Endothelial cell of umbilical vein (primary cell): Measurements from ENCODE around the gene DUS1L. TPM values are rescaled to one million over a fixed set of nuclear protein-coding genes. Genes with fewer than 3 reads are reported as not detected.

Source experiments
- BruUV-seq: library from RNA; stranded (reverse); fragments of 400-500 nt; replicated peaks from 2 replicates; lab custom pipeline; 2021; lab: Mats Ljungman, UMichigan
- CTCF ChIA-PET: fragments of 300-600, 350-600 bp; sonication (Branson Sonifier 250); formaldehyde crosslinking; loops from one replicate; lab custom pipeline; 2021; ENCODE audit warnings: antibody characterized with exemption, inconsistent platforms; lab: Charles Lee
- POLR2A ChIA-PET: fragments of 300-600, 350-600 bp; sonication (Branson Sonifier 250); formaldehyde crosslinking; loops from one replicate; lab custom pipeline; 2021; ENCODE audit warnings: antibody characterized with exemption, inconsistent platforms; lab: Charles Lee
- DNase-seq: peaks from one replicate; pipeline ENCODE4 v3.0.0-alpha.2; 2011; ENCODE audit warnings: low read depth, low spot score
- FAIRE-seq: peaks from 2 replicates; lab custom pipeline; 2011; peaks lifted over from hg19 to GRCh38; lab: Jason Lieb, UNC
- H2AFZ ChIP-seq: 2 replicates; pipeline ENCODE4 v1.6.0; 2012; ENCODE audit warnings: low read depth, low read length, control low read depth, inconsistent platforms
- H3K27ac ChIP-seq: 2 replicates; pipeline ENCODE4 v1.5.1; 2011; ENCODE audit warnings: low read depth, mild to moderate bottlenecking, control low read depth, low read length, moderate library complexity; ENCODE audit not compliant: insufficient read depth
- H3K27me3 ChIP-seq, 2 experiments: 2 replicates each; pipeline versions ENCODE4 v1.6.0 to v1.6.1; 2011; ENCODE audit warnings: low read length in 2 of 2, mixed read lengths in 1 of 2; ENCODE audit not compliant: control insufficient read depth in 2 of 2, insufficient read depth in 2 of 2
- H3K36me3 ChIP-seq, 2 experiments: 2 replicates in 1 of 2; 3 replicates in 1 of 2; pipeline ENCODE4 v1.5.1; 2011; ENCODE audit warnings: low read length in 2 of 2, mild to moderate bottlenecking in 1 of 2, moderate library complexity in 1 of 2; ENCODE audit not compliant: control insufficient read depth in 2 of 2, insufficient read depth in 2 of 2; ENCODE audit errors: extremely low read depth in 1 of 2
- H3K4me1 ChIP-seq: 3 replicates; pipeline ENCODE4 v1.5.1; 2011; ENCODE audit warnings: mild to moderate bottlenecking, low read length; ENCODE audit not compliant: control insufficient read depth, insufficient read depth; ENCODE audit errors: extremely low read depth
- H3K4me2 ChIP-seq: 2 replicates; pipeline ENCODE4 v1.6.1; 2011; ENCODE audit warnings: low read length, control low read depth, mixed read lengths; ENCODE audit not compliant: insufficient read depth
- H3K4me3 ChIP-seq, 3 experiments: fragments of 200-600 bp in 1 of 3; sonication (generic), shearing (Covaris generic) in 1 of 3; replicated peaks in 1 of 3; 2 replicates each; pipeline ENCODE4 v1.5.1; 2011 to 2016; ENCODE audit warnings: control low read depth in 3 of 3, low read length in 3 of 3, mild to moderate bottlenecking in 2 of 3, inconsistent platforms in 1 of 3, low read depth in 1 of 3, moderate library complexity in 1 of 3; ENCODE audit not compliant: insufficient read depth in 1 of 3
- H3K79me2 ChIP-seq: 2 replicates; pipeline ENCODE4 v1.6.0; 2012; ENCODE audit warnings: low read length, inconsistent platforms; ENCODE audit not compliant: control insufficient read depth, insufficient read depth
- H3K9ac ChIP-seq: replicated peaks from 2 replicates; pipeline ENCODE3; 2011; ENCODE audit warnings: low read length, control low read depth; ENCODE audit not compliant: insufficient read depth; ENCODE audit errors: extremely low read depth
- H3K9me1 ChIP-seq: replicated peaks from 3 replicates; pipeline ENCODE4 v1.6.0; 2011; ENCODE audit warnings: mild to moderate bottlenecking, low read length; ENCODE audit not compliant: control insufficient read depth, insufficient read depth; ENCODE audit errors: extremely low read depth
- H3K9me3 ChIP-seq: replicated peaks from 2 replicates; pipeline ENCODE4 v1.5.1; 2012; ENCODE audit warnings: low read length, inconsistent platforms; ENCODE audit not compliant: control insufficient read depth, insufficient read depth
- H4K20me1 ChIP-seq: replicated peaks from 2 replicates; pipeline ENCODE3; 2011; ENCODE audit warnings: mild to moderate bottlenecking, low read length; ENCODE audit not compliant: control insufficient read depth, insufficient read depth; ENCODE audit errors: extremely low read depth
- EZH2 ChIP-seq: IDR thresholded peaks from 2 replicates; pipeline ENCODE4 v1.6.1; 2012; ENCODE audit warnings: borderline replicate concordance, low read depth, mild to moderate bottlenecking, moderate library complexity, low read length, inconsistent platforms; ENCODE audit not compliant: severe bottlenecking
- FOS ChIP-seq: IDR thresholded peaks from 2 replicates; pipeline ENCODE4 v1.6.1; 2011; ENCODE audit warnings: mild to moderate bottlenecking, low read length, moderate library complexity, borderline replicate concordance; ENCODE audit not compliant: insufficient read depth
- GATA2 ChIP-seq: IDR thresholded peaks from 2 replicates; pipeline ENCODE4 v1.7.0; 2011; ENCODE audit warnings: low read depth, mild to moderate bottlenecking, moderate library complexity, mixed read lengths, low read length; ENCODE audit not compliant: insufficient read length, insufficient read depth
- JUN ChIP-seq: IDR thresholded peaks from 2 replicates; pipeline ENCODE4 v1.6.1; 2011; ENCODE audit warnings: borderline replicate concordance, low read depth; ENCODE audit not compliant: insufficient read length, insufficient read depth
- MYC ChIP-seq: IDR thresholded peaks from one replicate; pipeline ENCODE4 v1.6.1; 2011; ENCODE audit warnings: mild to moderate bottlenecking, low read depth, low read length
- POLR2A ChIP-seq: IDR thresholded peaks from 2 replicates; pipeline ENCODE4 v1.6.1; 2012; ENCODE audit warnings: low read depth, mild to moderate bottlenecking, control low read depth, low read length
- POLR2AphosphoS5 ChIP-seq: IDR thresholded peaks from 2 replicates; pipeline ENCODE4 v1.6.1; 2012; ENCODE audit warnings: low read depth, mild to moderate bottlenecking, control low read depth, low read length, moderate library complexity; ENCODE audit not compliant: insufficient read depth
- dilution Hi-C: fragments of 300-500 bp; cut with MboI; formaldehyde crosslinking; loops from one replicate; pipeline ENCODE4 v1.15.0; 2019; ENCODE audit warnings: low sequenced_read_pairs; ENCODE audit not compliant: extremely low pct_ligation_motif_present
- intact Hi-C: fragments of 100-400 bp; cut with micrococcal nuclease; formaldehyde crosslinking; loops from one replicate; pipeline ENCODE4 v1.10.0; 2022
- polyA plus RNA-seq, 4 experiments: library from polyadenylated mRNA; depleted of rRNA in 3 of 4; stranded (reverse) in 3 of 4; unstranded in 1 of 4; fragments of >200 nt; gene quantifications; 2 replicates each; pipeline versions ENCODE4 v1.2.1 to v1.2.3, GENCODE V29; 2011 to 2012; ENCODE audit warnings: missing spikeins in 1 of 4
- total RNA-seq: library from RNA; stranded (reverse); gene quantifications from 2 replicates; pipeline ENCODE4 v1.2.3, GENCODE V29; 2021
- TF ChIP-seq, protein P1 (sequence below): IDR thresholded peaks from 2 replicates; pipeline ENCODE4 v1.6.1; 2011; ENCODE audit not compliant: insufficient read depth, insufficient read length
- TF ChIP-seq, protein P2 (sequence below), 2 donors: IDR thresholded peaks; 1 replicate in 1 of 2; 2 replicates in 1 of 2; pipeline ENCODE4 v1.5.1; 2011; ENCODE audit warnings: low read length in 2 of 2, mild to moderate bottlenecking in 2 of 2, moderate library complexity in 2 of 2, control low read depth in 1 of 2, inconsistent platforms in 1 of 2, low read depth in 1 of 2; ENCODE audit not compliant: insufficient read depth in 1 of 2; ENCODE audit errors: extremely low read depth in 1 of 2

DUS1L gene
- total and polyA plus RNA-seq, 2 donors (not counting 3 experiments of a cell fraction or from before 2014, with no cell fraction given) = 60.1 to 92.9 TPM

DNA sequence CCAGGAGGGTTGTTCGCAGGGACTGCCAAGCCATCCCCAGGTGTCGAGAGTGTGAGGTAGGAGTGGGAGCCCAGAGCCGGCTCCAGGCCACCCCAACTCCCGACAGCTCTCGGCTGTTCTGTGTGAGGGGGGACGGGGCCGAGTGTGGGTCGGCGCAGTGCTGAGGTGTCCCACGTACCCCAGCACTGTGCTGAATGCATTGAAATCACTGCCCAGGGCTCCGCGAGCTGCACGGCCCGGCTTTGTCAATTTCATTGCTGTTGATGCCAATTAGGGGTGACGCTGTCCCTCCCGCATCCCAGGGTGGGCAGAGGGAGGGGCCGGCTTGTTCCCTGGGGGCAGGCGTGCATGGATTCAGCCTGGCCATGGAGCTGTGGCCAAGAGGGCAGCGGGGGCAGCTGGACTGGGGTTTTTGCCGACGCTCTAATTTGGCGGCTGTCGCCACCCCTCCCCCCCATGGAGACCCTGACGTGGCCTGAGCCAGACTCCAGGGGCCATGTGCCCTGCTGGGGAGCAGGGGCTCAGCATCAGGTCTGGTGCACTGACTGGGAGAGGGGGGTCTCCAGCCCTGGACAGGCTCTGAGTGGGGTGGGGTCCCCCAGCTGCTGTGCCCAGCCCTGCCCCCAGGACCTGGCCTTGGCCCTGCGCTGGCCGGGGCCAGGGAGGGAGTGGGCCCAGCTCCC, 57.2 kb downstream of the DUS1L start:
- no peak for TF ChIP-seq MYC
- no peak for TF ChIP-seq GATA2
- TF ChIP-seq JUN = no peak
- TF ChIP-seq, protein P1, sequence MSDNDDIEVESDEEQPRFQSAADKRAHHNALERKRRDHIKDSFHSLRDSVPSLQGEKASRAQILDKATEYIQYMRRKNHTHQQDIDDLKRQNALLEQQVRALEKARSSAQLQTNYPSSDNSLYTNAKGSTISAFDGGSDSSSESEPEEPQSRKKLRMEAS = no peak
- no peak for TF ChIP-seq FOS
- no peak for TF ChIP-seq POLR2AphosphoS5
- TF ChIP-seq, protein P2, sequence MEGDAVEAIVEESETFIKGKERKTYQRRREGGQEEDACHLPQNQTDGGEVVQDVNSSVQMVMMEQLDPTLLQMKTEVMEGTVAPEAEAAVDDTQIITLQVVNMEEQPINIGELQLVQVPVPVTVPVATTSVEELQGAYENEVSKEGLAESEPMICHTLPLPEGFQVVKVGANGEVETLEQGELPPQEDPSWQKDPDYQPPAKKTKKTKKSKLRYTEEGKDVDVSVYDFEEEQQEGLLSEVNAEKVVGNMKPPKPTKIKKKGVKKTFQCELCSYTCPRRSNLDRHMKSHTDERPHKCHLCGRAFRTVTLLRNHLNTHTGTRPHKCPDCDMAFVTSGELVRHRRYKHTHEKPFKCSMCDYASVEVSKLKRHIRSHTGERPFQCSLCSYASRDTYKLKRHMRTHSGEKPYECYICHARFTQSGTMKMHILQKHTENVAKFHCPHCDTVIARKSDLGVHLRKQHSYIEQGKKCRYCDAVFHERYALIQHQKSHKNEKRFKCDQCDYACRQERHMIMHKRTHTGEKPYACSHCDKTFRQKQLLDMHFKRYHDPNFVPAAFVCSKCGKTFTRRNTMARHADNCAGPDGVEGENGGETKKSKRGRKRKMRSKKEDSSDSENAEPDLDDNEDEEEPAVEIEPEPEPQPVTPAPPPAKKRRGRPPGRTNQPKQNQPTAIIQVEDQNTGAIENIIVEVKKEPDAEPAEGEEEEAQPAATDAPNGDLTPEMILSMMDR (IDR thresholded peaks at IDR 0.05; ENCODE audit: extremely low read depth in 1 of 2, insufficient read depth in 1 of 2, low read depth in 1 of 2, low read length in 2 of 2) = no peak
- no peak for TF ChIP-seq EZH2
- no peak for TF ChIP-seq POLR2A
- no peaks in the 10 kb centered on the region for H3K9me1 ChIP-seq
- intact Hi-C loops = no loop called here
- no peak overlapping the region for H3K4me3 ChIP-seq
- BruUV-seq = no TSS peak
- dilution Hi-C loops = no loop called here
- FAIRE-seq (no peak), DNase-seq (no peak)
- no peaks in the 10 kb centered on the region for H3K36me3 ChIP-seq
- peaks cover 7% of the 10 kb centered on the region for H3K4me1 ChIP-seq
- no peaks in the 10 kb centered on the region for H3K9me3 ChIP-seq
- H3K9ac ChIP-seq = no peak overlapping the region
- no peaks in the 10 kb centered on the region for H3K79me2 ChIP-seq
- no peaks in the 10 kb centered on the region for H3K27me3 ChIP-seq
- ChIA-PET POLR2A (no interaction called here), CTCF (interaction anchor here (1.6 kb wide), 1 partner anchor 49 kb away, joined by 7 read pairs; no protein-coding TSS in a partner anchor)
- no peak overlapping the region for H2AFZ ChIP-seq
- H3K4me2 ChIP-seq = no peak overlapping the region
- H3K27ac ChIP-seq = no peak overlapping the region
- no peaks in the 10 kb centered on the region for H4K20me1 ChIP-seq

Other genes starting within 250 kb of the DUS1L start
- gene MCRIP1, start 232.5 kb downstream of the DUS1L start, total RNA-seq = 121 and 129 TPM in 2 replicates
- gene MCRIP1, start 232.5 kb downstream of the DUS1L start, polyA plus RNA-seq = 205 and 281 TPM in 2 replicates
- gene PPP1R27, start 230.8 kb downstream of the DUS1L start, total RNA-seq = not detected in 2 replicates
- not detected in 2 replicates for gene PPP1R27, start 230.8 kb downstream of the DUS1L start, polyA plus RNA-seq
- 872 and 988 TPM in 2 replicates for gene P4HB, start 205.3 kb downstream of the DUS1L start, total RNA-seq
- gene P4HB, start 205.3 kb downstream of the DUS1L start, polyA plus RNA-seq = 156 and 201 TPM in 2 replicates
- 617 and 645 TPM in 2 replicates for gene ARHGDIA, start 194.5 kb downstream of the DUS1L start, total RNA-seq
- 358 and 487 TPM in 2 replicates for gene ARHGDIA, start 194.5 kb downstream of the DUS1L start, polyA plus RNA-seq
- gene ALYREF, start 174.2 kb downstream of the DUS1L start, total RNA-seq = 175 and 183 TPM in 2 replicates
- gene ALYREF, start 174.2 kb downstream of the DUS1L start, polyA plus RNA-seq = 92.0 and 101 TPM in 2 replicates
- 126 and 128 TPM in 2 replicates for gene ANAPC11, start 174.1 kb downstream of the DUS1L start, total RNA-seq
- 801 and 844 TPM in 2 replicates for gene ANAPC11, start 174.1 kb downstream of the DUS1L start, polyA plus RNA-seq
- gene NPB, start 163.6 kb downstream of the DUS1L start, total RNA-seq = 0.42 TPM in 1 of 2 replicates, not detected in the other
- gene NPB, start 163.6 kb downstream of the DUS1L start, polyA plus RNA-seq = 0.33 and 0.81 TPM in 2 replicates
- gene PCYT2, start 154.4 kb downstream of the DUS1L start, total RNA-seq = 52.3 and 57.1 TPM in 2 replicates
- 52.0 and 54.6 TPM in 2 replicates for gene PCYT2, start 154.4 kb downstream of the DUS1L start, polyA plus RNA-seq
- 24.3 and 28.8 TPM in 2 replicates for gene SIRT7, start 147.6 kb downstream of the DUS1L start, total RNA-seq
- 9.5 and 11.6 TPM in 2 replicates for gene SIRT7, start 147.6 kb downstream of the DUS1L start, polyA plus RNA-seq
- gene MAFG, start 138.1 kb downstream of the DUS1L start, total RNA-seq = 30.5 and 35.0 TPM in 2 replicates
- gene MAFG, start 138.1 kb downstream of the DUS1L start, polyA plus RNA-seq = 27.6 and 28.0 TPM in 2 replicates
- 77.7 and 85.3 TPM in 2 replicates for gene PYCR1, start 128.5 kb downstream of the DUS1L start, total RNA-seq
- gene PYCR1, start 128.5 kb downstream of the DUS1L start, polyA plus RNA-seq = 94.8 and 124 TPM in 2 replicates
- not detected in 2 replicates for gene MYADML2, start 118.6 kb downstream of the DUS1L start, total RNA-seq
- not detected in 2 replicates for gene MYADML2, start 118.6 kb downstream of the DUS1L start, polyA plus RNA-seq
- not detected in 2 replicates for gene NOTUM, start 104.6 kb downstream of the DUS1L start, total RNA-seq
- not detected in 2 replicates for gene NOTUM, start 104.6 kb downstream of the DUS1L start, polyA plus RNA-seq
- 30.9 and 36.5 TPM in 2 replicates for gene ASPSCR1, start 88.2 kb downstream of the DUS1L start, total RNA-seq
- gene ASPSCR1, start 88.2 kb downstream of the DUS1L start, polyA plus RNA-seq = 24.8 and 30.4 TPM in 2 replicates
- gene CENPX, start 42.9 kb downstream of the DUS1L start, total RNA-seq = 56.2 and 68.0 TPM in 2 replicates
- 67.2 and 67.6 TPM in 2 replicates for gene CENPX, start 42.9 kb downstream of the DUS1L start, polyA plus RNA-seq
- 18.6 and 22.9 TPM in 2 replicates for gene LRRC45, start 42.5 kb downstream of the DUS1L start, total RNA-seq
- 7.6 and 8.1 TPM in 2 replicates for gene LRRC45, start 42.5 kb downstream of the DUS1L start, polyA plus RNA-seq
- 34.1 and 35.4 TPM in 2 replicates for gene RAC3, start 34.1 kb downstream of the DUS1L start, total RNA-seq
- 56.0 and 91.1 TPM in 2 replicates for gene RAC3, start 34.1 kb downstream of the DUS1L start, polyA plus RNA-seq
- gene DCXR, start 28.1 kb downstream of the DUS1L start, total RNA-seq = 75.2 and 93.0 TPM in 2 replicates
- gene DCXR, start 28.1 kb downstream of the DUS1L start, polyA plus RNA-seq = 178 and 241 TPM in 2 replicates
- 33.7 and 36.9 TPM in 2 replicates for gene RFNG, start 14.0 kb downstream of the DUS1L start, total RNA-seq
- 40.0 and 59.2 TPM in 2 replicates for gene RFNG, start 14.0 kb downstream of the DUS1L start, polyA plus RNA-seq
- gene GPS1, start 13.9 kb downstream of the DUS1L start, total RNA-seq = 96.6 and 116 TPM in 2 replicates
- gene GPS1, start 13.9 kb downstream of the DUS1L start, polyA plus RNA-seq = 178 and 235 TPM in 2 replicates
- 351 and 360 TPM in 2 replicates for gene FASN, start 32.4 kb upstream of the DUS1L start, total RNA-seq
- gene FASN, start 32.4 kb upstream of the DUS1L start, polyA plus RNA-seq = 101 and 130 TPM in 2 replicates
- 31.6 and 40.9 TPM in 2 replicates for gene CCDC57, start 147.0 kb upstream of the DUS1L start, total RNA-seq
- gene CCDC57, start 147.0 kb upstream of the DUS1L start, polyA plus RNA-seq = 18.6 and 19.7 TPM in 2 replicates
- gene SLC16A3, start 163.2 kb upstream of the DUS1L start, total RNA-seq = 171 and 229 TPM in 2 replicates
- 95.9 and 140 TPM in 2 replicates for gene SLC16A3, start 163.2 kb upstream of the DUS1L start, polyA plus RNA-seq
- gene CSNK1D, start 207.9 kb upstream of the DUS1L start, total RNA-seq = 143 and 155 TPM in 2 replicates
- gene CSNK1D, start 207.9 kb upstream of the DUS1L start, polyA plus RNA-seq = 123 and 127 TPM in 2 replicates